Stimulated activated naive CD4-positive, alpha-beta T cell (primary cell): ENCODE measurements around the gene VPS26A.

Experiments
- DNase-seq, 6 experiments: peaks; one replicate each; lab custom pipeline; 2025; lab: John Stamatoyannopoulos, UW

The VPS26A gene

GRCh38 chr10:69123747-69124562 is at the start of gene VPS26A:
Gene VPS26A, plus strand, starts transcription at chr10:69124178. Its CDS starts 100 bp downstream, at chr10:69124278.
- peak; percentile 97 to 98 (median 98) for DNase-seq

- DNase-seq: no peak
These were observed 49.4 kb upstream of the VPS26A start for GRCh38 chr10:69074532-69074931.

GRCh38 chr10:69075431-69075830 is 48.5 kb upstream of the VPS26A start:
- no peak for DNase-seq

- no peak for DNase-seq
These were observed 45.7 kb upstream of the VPS26A start for GRCh38 chr10:69078311-69078710.

GRCh38 chr10:69080226-69080625 is 43.8 kb upstream of the VPS26A start:
- DNase-seq: no peak

GRCh38 chr10:69086001-69086509 is 37.9 kb upstream of the VPS26A start:
- DNase-seq: peak in 1 of 6 experiments; percentile 3

GRCh38 chr10:69087590-69088470 is 36.1 kb upstream of the VPS26A start, which contains the start of gene SRGN:
Gene SRGN, plus strand, starts transcription at chr10:69088103. Its CDS starts 55 bp downstream, at chr10:69088158.
- peak; percentile 42 to 90 (median 82) for DNase-seq

- peak in 5 of 6 experiments; percentile 12 to 66 (median 39) for DNase-seq
These were observed 35.6 kb upstream of the VPS26A start for GRCh38 chr10:69088471-69088769.

- peak in 5 of 6 experiments; percentile 21 to 83 (median 75) for DNase-seq
These were observed 35.0 kb upstream of the VPS26A start for GRCh38 chr10:69088801-69089501.

GRCh38 chr10:69089638-69090599 is 34.1 kb upstream of the VPS26A start:
- peak; percentile 53 to 84 (median 76) for DNase-seq

- no peak for DNase-seq
These were observed 33.3 kb upstream of the VPS26A start for GRCh38 chr10:69090685-69091084.

- peak in 1 of 6 experiments; percentile 11 for DNase-seq
These were observed 32.8 kb upstream of the VPS26A start for GRCh38 chr10:69091143-69091651.

GRCh38 chr10:69092959-69093850 is 30.8 kb upstream of the VPS26A start:
- DNase-seq: peak; percentile 34 to 90 (median 80)

- DNase-seq: no peak
These were observed 30.0 kb upstream of the VPS26A start for GRCh38 chr10:69093933-69094332.

GRCh38 chr10:69096045-69096444 is 27.9 kb upstream of the VPS26A start:
- no peak for DNase-seq

- no peak for DNase-seq
These were observed 26.2 kb upstream of the VPS26A start for GRCh38 chr10:69097729-69098128.

- DNase-seq: no peak
These were observed 23.7 kb upstream of the VPS26A start for GRCh38 chr10:69100136-69100872.

GRCh38 chr10:69101451-69102095 is 22.4 kb upstream of the VPS26A start:
- DNase-seq: no peak
